ENCODE measurements around the gene SPECC1L. TPM values are rescaled to one million over a fixed set of nuclear protein-coding genes. Genes with fewer than 3 reads are reported as not detected.

Gene SPECC1L
- total RNA-seq, 1 donor, result 40.2 TPM

- H3K4me3 ChIP-seq (ENCODE audit: low read depth, low read length), result no peak overlapping the region
- no peak for DNase-seq (ENCODE audit: low read depth)
- no peak for TF ChIP-seq CTCF (IDR thresholded peaks at IDR 0.05; ENCODE audit: insufficient read depth, low read depth, low read length)
These were observed 145.5 kb downstream of the SPECC1L start for GRCh38 chr22:24416095-24416494.

- TF ChIP-seq CTCF (IDR thresholded peaks at IDR 0.05; ENCODE audit: insufficient read depth, low read depth, low read length), result no peak
- no peak for DNase-seq (ENCODE audit: low read depth)
These were observed 146.0 kb downstream of the SPECC1L start for GRCh38 chr22:24416611-24417010.

GRCh38 chr22:24417200-24417599, 146.6 kb downstream of the SPECC1L start:
- no peak overlapping the region for H3K4me3 ChIP-seq (ENCODE audit: low read depth, low read length)
- DNase-seq (ENCODE audit: low read depth), result no peak
- no peak for TF ChIP-seq CTCF (IDR thresholded peaks at IDR 0.05; ENCODE audit: insufficient read depth, low read depth, low read length)

More at GRCh38 chr22:24416611-24417010, 146.0 kb downstream of the SPECC1L start:
- no peak overlapping the region for H3K4me3 ChIP-seq (ENCODE audit: low read depth, low read length)

- no peak for DNase-seq (ENCODE audit: low read depth)
- no peak for TF ChIP-seq CTCF (IDR thresholded peaks at IDR 0.05; ENCODE audit: insufficient read depth, low read depth, low read length)
- no peak overlapping the region for H3K4me3 ChIP-seq (ENCODE audit: low read depth, low read length)
These were observed 147.4 kb downstream of the SPECC1L start for GRCh38 chr22:24417901-24418641.

- no peak for DNase-seq (ENCODE audit: low read depth)
- TF ChIP-seq CTCF (IDR thresholded peaks at IDR 0.05; ENCODE audit: insufficient read depth, low read depth, low read length), result no peak
- H3K4me3 ChIP-seq (ENCODE audit: low read depth, low read length), result no peak overlapping the region
These were observed 148.3 kb downstream of the SPECC1L start for GRCh38 chr22:24418786-24419474.

GRCh38 chr22:24419475-24419850, 148.8 kb downstream of the SPECC1L start:
- TF ChIP-seq CTCF (IDR thresholded peaks at IDR 0.05; ENCODE audit: insufficient read depth, low read depth, low read length), result no peak
- DNase-seq (ENCODE audit: low read depth), result no peak
- no peak overlapping the region for H3K4me3 ChIP-seq (ENCODE audit: low read depth, low read length)
